BLaER1 treated with 17β-estradiol and CSF1 and Interleukin-3, amounts not matched to agents 10 nM and 100 nM (cell line): ENCODE measurements around the gene TSPAN33.

ENCODE experiments used
- H3K27ac ChIP-seq, 11 experiments: shearing (Covaris generic); formaldehyde crosslinking; 2 replicates each; pipeline ENCODE4 v1.8.1; 2022
- H3K27me3 ChIP-seq, 11 experiments: shearing (Covaris generic); formaldehyde crosslinking; 2 replicates each; pipeline ENCODE4 v1.8.1; 2022
- H3K36me3 ChIP-seq, 11 experiments: shearing (Covaris generic); formaldehyde crosslinking; 2 replicates each; pipeline ENCODE4 v1.8.1; 2022
- H3K4me1 ChIP-seq, 10 experiments: shearing (Covaris generic); formaldehyde crosslinking; 2 replicates each; pipeline ENCODE4 v1.8.1; 2022
- H3K4me2 ChIP-seq, 11 experiments: shearing (Covaris generic); formaldehyde crosslinking; 2 replicates each; pipeline ENCODE4 v1.8.1; 2022
- H3K4me3 ChIP-seq, 10 experiments: shearing (Covaris generic); formaldehyde crosslinking; 2 replicates each; pipeline ENCODE4 v1.8.1; 2022
- H3K9ac ChIP-seq, 11 experiments: shearing (Covaris generic); formaldehyde crosslinking; 2 replicates each; pipeline ENCODE4 v1.8.1; 2022
- H3K9me3 ChIP-seq, 11 experiments: shearing (Covaris generic); formaldehyde crosslinking; replicated peaks in 1 of 11; 2 replicates each; pipeline ENCODE4 v1.8.1; 2022
- H4K20me1 ChIP-seq, 11 experiments: shearing (Covaris generic); formaldehyde crosslinking; 2 replicates each; pipeline ENCODE4 v1.8.1; 2022
- Cebpa-rat ChIP-seq, 11 experiments: shearing (Covaris generic); IDR thresholded peaks; 2 replicates each; pipeline ENCODE4 v1.8.1; 2022

Gene TSPAN33

DNA sequence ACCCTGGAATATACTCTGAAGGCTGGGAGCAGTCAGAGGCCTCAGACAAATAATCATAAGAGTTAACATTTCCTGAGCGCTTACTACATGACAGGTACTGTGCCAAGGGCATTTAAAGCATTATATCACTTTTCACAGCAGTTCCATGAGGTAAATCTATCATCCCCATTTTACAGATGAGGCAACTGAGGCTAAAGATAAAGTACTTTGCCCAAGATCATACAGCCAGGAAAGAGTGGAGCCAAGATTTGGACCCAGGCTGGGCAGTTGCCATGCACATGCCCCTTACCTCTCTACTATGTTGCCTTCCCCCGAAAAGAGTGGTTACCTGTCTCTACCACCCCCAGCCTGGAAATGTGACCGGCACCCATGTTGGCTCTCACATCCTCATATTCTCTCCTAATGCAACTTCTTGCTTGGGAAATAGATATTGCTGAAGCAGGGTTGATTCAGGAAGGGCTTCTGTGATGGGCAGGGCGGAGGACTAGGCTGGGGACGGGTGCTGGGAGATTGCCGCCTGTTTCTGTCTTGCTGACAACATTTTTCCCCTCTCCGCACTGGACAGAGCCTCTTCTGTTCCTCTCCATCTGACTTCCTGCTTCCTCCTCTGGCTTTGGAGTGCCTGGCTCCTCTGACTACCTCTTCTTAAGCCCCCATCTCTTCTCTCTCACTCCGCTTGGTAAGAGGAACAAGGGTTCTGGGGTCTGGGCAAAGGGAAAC lies 57.7 kb downstream of the TSPAN33 start:
- no peaks in the 10 kb centered on the region for H3K9me3 ChIP-seq
- H3K4me1 ChIP-seq: peaks cover 0 to 17% (median 9%) of the 10 kb centered on the region in 10 experiments; a peak in 11 of 20 replicates
- H3K27me3 ChIP-seq: no peaks in the 10 kb centered on the region
- H3K27ac ChIP-seq: no peak overlapping the region
- H3K36me3 ChIP-seq: peaks cover 0 to 32% (median 11%) of the 10 kb centered on the region in 11 experiments; a peak in 11 of 22 replicates
- H3K4me3 ChIP-seq: no peak overlapping the region
- H4K20me1 ChIP-seq: 0 out of 22 replicates have a peak, but pooled peaks cover 0 to 6% (median 0%) of the 10 kb centered on the region in 11 experiments
- no peak for TF ChIP-seq Cebpa-rat (IDR thresholded peaks at IDR 0.05)
- no peak overlapping the region for H3K9ac ChIP-seq
- H3K4me2 ChIP-seq: peak overlapping the region in 1 of 11 experiments; percentile 13; a peak in 2 of 22 replicates

DNA sequence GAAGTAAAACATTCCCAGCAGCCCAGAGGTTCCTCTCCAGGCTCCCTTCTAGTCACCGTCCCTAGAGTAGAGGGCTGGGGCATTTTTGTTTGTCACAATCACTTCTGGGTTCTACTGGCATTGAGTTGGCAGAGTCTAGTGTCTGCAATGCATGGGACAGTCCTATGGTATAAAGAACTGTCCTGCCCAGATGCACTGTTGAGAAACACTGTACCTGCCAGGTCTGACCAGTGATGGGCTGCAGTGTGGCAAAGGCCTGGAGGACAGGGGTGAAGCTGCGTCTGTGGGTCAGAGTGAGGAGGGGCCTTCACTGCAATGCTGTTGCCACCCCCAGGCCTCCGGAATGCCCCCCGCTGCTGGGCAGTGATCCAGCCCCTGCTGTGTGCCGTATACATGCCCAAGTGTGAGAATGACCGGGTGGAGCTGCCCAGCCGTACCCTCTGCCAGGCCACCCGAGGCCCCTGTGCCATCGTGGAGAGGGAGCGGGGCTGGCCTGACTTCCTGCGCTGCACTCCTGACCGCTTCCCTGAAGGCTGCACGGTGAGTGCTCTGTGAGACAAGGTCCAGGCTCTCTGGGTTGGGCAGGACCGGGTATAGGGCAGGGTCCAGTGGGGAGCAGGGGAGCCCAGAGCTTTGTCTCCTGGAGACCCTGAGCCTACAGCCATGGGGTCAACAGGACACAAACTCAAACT lies 58.7 kb downstream of the TSPAN33 start:
- TF ChIP-seq Cebpa-rat (IDR thresholded peaks at IDR 0.05): no peak
- Histone ChIP-seq H4K20me1 (0 out of 22 replicates have a peak, but pooled peaks cover 0 to 6% (median 0%) of the 10 kb centered on the region in 11 experiments), H3K4me3 (no peak overlapping the region), H3K4me1 (peaks cover 0 to 8% (median 1%) of the 10 kb centered on the region in 10 experiments; a peak in 5 of 20 replicates), H3K4me2 (no peak overlapping the region), H3K36me3 (peaks cover 0 to 39% (median 11%) of the 10 kb centered on the region in 11 experiments; a peak in 11 of 22 replicates), H3K27me3 (no peaks in the 10 kb centered on the region), H3K9me3 (no peaks in the 10 kb centered on the region), H3K9ac (no peak overlapping the region), H3K27ac (no peak overlapping the region)

DNA sequence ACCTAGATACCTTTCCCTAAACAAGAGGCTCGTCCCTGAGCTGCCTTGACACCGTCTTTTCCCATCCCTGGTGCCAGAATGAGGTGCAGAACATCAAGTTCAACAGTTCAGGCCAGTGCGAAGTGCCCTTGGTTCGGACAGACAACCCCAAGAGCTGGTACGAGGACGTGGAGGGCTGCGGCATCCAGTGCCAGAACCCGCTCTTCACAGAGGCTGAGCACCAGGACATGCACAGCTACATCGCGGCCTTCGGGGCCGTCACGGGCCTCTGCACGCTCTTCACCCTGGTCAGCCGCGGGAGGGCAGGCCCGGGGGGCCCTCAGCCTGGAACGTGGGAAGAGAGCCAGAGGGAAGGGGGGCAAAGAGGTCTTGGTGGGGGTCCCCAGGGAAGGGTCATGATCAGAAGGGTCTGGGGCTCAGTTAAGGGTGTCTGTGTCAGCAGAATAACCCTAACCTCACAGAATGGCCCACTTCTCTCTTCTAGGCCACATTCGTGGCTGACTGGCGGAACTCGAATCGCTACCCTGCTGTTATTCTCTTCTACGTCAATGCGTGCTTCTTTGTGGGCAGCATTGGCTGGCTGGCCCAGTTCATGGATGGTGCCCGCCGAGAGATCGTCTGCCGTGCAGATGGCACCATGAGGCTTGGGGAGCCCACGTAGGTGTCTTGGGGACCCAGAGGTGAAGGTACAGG lies 60.8 kb downstream of the TSPAN33 start:
- Histone ChIP-seq H3K4me2 (no peak overlapping the region), H3K36me3 (peaks cover 0 to 52% (median 20%) of the 10 kb centered on the region in 11 experiments; a peak in 11 of 22 replicates), H3K27ac (no peak overlapping the region)

DNA sequence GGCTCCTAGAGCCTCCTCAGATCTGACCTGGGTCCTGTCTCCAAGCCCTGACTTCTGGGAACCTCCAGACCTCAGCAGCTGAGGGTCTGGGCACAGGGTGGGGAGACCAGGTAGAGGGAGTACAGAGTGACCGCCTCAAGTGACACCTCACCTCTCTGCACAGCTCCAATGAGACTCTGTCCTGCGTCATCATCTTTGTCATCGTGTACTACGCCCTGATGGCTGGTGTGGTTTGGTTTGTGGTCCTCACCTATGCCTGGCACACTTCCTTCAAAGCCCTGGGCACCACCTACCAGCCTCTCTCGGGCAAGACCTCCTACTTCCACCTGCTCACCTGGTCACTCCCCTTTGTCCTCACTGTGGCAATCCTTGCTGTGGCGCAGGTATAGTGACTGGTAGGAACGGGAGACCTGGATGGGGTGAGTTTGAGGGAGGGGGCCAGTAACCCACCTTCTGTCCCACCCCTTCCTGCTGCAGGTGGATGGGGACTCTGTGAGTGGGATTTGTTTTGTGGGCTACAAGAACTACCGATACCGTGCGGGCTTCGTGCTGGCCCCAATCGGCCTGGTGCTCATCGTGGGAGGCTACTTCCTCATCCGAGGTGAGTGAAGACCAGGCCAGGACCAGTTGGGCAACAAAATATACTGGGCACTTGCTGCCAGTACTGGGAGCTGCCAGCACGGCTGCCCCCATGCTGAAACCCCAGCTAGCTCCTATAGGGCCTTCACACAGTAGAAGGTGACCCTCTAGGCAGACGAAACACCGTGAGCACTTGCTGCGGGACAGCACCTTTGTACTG lies 61.7 kb downstream of the TSPAN33 start:
- 0 out of 22 replicates have a peak, but pooled peaks cover 0 to 6% (median 0%) of the 10 kb centered on the region in 11 experiments for H4K20me1 ChIP-seq
- no peak overlapping the region for H3K4me2 ChIP-seq
- H3K36me3 ChIP-seq: peaks cover 0 to 61% (median 28%) of the 10 kb centered on the region in 11 experiments; a peak in 13 of 22 replicates
- no peaks in the 10 kb centered on the region for H3K27me3 ChIP-seq
- no peak overlapping the region for H3K4me3 ChIP-seq
- no peak overlapping the region for H3K9ac ChIP-seq
- peaks cover under 1 to 13% (median 3%) of the 10 kb centered on the region in 10 experiments; a peak in 15 of 20 replicates for H3K4me1 ChIP-seq
- H3K9me3 ChIP-seq: no peaks in the 10 kb centered on the region
- no peak for TF ChIP-seq Cebpa-rat (IDR thresholded peaks at IDR 0.05)
- no peak overlapping the region for H3K27ac ChIP-seq

More for the DNA sequence above, 60.8 kb downstream of the TSPAN33 start:
- no peak overlapping the region for H3K9ac ChIP-seq
- no peaks in the 10 kb centered on the region for H3K27me3 ChIP-seq
- H4K20me1 ChIP-seq: 0 out of 22 replicates have a peak, but pooled peaks cover 0 to 6% (median 0%) of the 10 kb centered on the region in 11 experiments
- no peak for TF ChIP-seq Cebpa-rat (IDR thresholded peaks at IDR 0.05)
- peaks cover 0 to 9% (median 0%) of the 10 kb centered on the region in 10 experiments; a peak in 1 of 20 replicates for H3K4me1 ChIP-seq
- H3K4me3 ChIP-seq: no peak overlapping the region
- H3K9me3 ChIP-seq: no peaks in the 10 kb centered on the region

DNA sequence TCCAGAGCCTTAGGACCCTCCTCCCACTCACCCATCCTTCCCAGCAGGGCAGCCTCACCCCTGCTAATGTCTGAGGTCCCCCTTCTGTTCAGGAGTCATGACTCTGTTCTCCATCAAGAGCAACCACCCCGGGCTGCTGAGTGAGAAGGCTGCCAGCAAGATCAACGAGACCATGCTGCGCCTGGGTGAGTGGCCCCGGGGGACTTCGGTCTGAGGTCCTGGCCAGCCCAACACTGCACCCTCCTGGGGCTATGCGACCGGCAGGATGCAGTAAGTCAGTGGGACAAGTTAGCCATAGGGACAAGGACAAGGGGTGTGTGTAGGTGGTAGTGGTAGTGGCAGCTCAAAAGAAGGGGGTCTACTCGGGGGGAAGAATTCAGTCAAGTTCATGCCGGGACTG lies 64.2 kb downstream of the TSPAN33 start:
- Histone ChIP-seq H3K4me2 (no peak overlapping the region), H4K20me1 (no peaks in the 10 kb centered on the region), H3K4me1 (peaks cover 9 to 34% (median 18%) of the 10 kb centered on the region in 10 experiments), H3K27me3 (no peaks in the 10 kb centered on the region), H3K4me3 (no peak overlapping the region), H3K36me3 (peaks cover 0 to 66% (median 28%) of the 10 kb centered on the region in 11 experiments; a peak in 13 of 22 replicates), H3K9me3 (no peaks in the 10 kb centered on the region), H3K27ac (no peak overlapping the region), H3K9ac (0 out of 22 replicates have a peak overlapping the region, but pooled peaks of 1 of the 11 experiments have one; percentile 4)
- no peak for TF ChIP-seq Cebpa-rat (IDR thresholded peaks at IDR 0.05)

DNA sequence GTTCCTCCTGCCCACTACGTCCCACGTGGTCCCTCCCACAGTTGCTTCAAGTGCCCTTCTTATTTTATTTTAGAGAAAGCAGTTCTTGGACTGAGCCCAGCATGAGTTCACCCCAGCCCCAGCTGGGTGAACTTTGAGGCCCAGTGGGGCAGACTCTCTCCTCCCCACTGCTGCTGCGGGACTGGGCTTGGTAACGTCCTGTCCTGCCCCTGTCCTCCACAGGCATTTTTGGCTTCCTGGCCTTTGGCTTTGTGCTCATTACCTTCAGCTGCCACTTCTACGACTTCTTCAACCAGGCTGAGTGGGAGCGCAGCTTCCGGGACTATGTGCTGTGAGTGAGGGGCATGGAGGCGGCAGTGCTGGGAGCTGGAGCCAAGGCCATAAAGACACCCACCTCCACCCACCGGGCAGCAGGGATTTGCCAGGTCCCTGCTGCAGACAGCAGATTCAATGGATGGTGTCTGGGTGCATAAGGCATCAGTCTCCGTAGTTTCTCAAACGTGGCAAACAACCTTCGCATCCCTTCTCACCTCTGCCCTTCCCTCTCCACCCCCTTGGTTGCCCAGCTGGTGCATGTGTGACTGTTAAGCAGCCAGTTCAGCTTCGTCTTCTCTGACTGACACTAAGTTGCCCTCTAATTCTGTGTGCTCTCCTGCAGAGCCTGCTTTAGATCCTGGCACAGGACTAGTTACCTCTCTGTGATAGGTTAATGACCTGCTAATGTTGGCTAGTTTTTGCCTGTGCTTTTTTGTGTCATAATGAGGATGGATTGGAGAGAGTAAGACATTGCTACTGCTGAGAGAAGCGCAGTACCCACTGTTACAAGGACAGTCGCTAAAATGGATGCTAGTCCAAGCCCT lies 64.8 kb downstream of the TSPAN33 start:
- no peak overlapping the region for H3K4me3 ChIP-seq
- TF ChIP-seq Cebpa-rat (IDR thresholded peaks at IDR 0.05): no peak
- peaks cover 0 to 66% (median 28%) of the 10 kb centered on the region in 11 experiments; a peak in 13 of 22 replicates for H3K36me3 ChIP-seq
- no peaks in the 10 kb centered on the region for H3K27me3 ChIP-seq
- no peaks in the 10 kb centered on the region for H3K9me3 ChIP-seq
- peaks cover 9 to 38% (median 18%) of the 10 kb centered on the region in 10 experiments for H3K4me1 ChIP-seq
- no peak overlapping the region for H3K27ac ChIP-seq
- H4K20me1 ChIP-seq: no peaks in the 10 kb centered on the region
- no peak overlapping the region for H3K4me2 ChIP-seq
- no peak overlapping the region for H3K9ac ChIP-seq

DNA sequence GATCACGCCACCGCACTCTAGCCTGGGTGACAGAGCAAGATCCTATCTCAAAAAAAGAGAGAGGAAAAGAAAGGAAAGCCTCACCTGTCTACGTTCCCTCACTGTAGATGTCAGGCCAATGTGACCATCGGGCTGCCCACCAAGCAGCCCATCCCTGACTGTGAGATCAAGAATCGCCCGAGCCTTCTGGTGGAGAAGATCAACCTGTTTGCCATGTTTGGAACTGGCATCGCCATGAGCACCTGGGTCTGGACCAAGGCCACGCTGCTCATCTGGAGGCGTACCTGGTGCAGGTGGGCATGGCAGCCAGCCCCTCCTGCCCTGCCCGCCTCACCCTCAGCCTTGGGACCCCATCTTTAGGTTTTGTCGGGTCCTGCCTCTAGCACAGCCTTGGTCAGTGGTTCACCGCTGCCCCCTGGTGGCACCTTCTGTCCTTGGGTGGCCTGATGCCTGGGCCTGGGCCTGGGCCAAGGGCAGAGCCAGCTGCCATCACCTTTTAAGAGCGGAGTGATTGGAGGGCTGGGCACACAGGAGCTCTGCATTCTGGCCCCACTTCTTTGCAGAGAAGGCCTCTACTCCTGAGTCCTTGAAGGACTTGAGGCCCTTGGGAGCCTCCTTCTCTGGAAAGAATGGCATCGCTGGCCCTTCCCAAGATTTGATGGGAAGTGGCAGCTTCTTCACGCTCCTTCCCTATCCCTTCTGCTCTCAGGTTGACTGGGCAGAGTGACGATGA lies 65.9 kb downstream of the TSPAN33 start:
- no peak overlapping the region for H3K9ac ChIP-seq
- no peak overlapping the region for H3K4me3 ChIP-seq
- TF ChIP-seq Cebpa-rat (IDR thresholded peaks at IDR 0.05): no peak
- peaks cover 0 to 9% (median 5%) of the 10 kb centered on the region in 11 experiments; a peak in 14 of 22 replicates for H3K9me3 ChIP-seq
- H3K4me2 ChIP-seq: no peak overlapping the region
- H3K27ac ChIP-seq: peak overlapping the region in 1 of 11 experiments; percentile 57; a peak in 1 of 22 replicates
- H3K27me3 ChIP-seq: no peaks in the 10 kb centered on the region
- peaks cover 9 to 38% (median 18%) of the 10 kb centered on the region in 10 experiments for H3K4me1 ChIP-seq
- H4K20me1 ChIP-seq: no peaks in the 10 kb centered on the region
- H3K36me3 ChIP-seq: peaks cover 0 to 61% (median 26%) of the 10 kb centered on the region in 11 experiments; a peak in 12 of 22 replicates
